HS-5 (cell line): ENCODE results near the gene TRAF1.

ENCODE experiments used
- DNase-seq: peaks from one replicate; pipeline ENCODE4 v3.0.0-alpha.2; 2012; ENCODE audit warnings: low read depth

Gene TRAF1

DNA sequence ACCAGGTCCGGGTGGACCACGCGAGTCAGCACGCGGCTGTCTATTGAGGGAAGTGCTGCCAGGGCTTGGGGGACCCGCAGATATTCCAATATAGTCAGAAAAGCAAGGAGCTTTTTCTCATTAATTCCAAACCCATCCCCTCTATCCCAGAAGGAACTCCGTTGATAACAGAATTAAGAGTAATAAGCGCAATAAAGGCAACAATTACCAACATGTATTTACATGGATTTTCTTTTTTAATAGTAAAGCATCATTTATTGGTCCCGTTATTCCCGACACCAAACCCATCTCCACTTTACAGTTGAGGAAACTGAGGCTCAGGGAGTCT, 57.3 kb downstream of the TRAF1 start:
- DNase-seq: no peak

DNA sequence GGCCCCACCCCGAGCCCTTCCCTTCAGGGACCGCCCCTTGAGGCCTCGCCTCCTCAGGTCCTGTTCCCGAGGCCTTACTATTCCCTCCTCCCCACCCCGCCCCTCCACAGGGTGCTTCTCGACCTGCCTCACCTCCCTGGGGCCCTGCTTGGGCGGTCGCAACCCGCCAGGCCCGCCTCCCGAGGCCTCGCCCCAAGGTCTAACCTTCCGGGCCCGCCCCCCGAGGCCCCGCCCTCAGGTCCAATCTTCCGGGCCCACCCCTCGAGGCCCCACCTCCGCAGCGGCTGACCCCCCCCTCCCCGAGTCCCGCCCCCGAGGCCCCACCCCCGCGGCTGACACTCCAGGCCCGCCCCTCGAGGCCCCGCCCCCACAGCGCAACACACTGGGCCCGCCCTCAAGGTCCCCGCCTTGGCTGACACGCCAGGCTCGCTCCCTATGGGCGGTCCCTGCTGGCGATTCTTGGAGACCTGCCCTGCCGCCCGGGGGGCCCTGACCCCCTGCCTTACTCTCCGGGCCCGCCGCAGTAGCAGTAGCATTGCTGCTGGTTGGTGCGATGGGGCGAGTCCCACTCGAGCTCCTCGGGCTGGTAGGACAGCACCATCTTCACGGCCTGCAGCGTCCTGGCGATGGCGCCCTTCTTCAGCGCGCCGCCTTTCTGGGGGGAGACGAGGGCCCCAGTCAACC, 57.8 kb downstream of the TRAF1 start:
- peak; percentile 80 for DNase-seq

DNA sequence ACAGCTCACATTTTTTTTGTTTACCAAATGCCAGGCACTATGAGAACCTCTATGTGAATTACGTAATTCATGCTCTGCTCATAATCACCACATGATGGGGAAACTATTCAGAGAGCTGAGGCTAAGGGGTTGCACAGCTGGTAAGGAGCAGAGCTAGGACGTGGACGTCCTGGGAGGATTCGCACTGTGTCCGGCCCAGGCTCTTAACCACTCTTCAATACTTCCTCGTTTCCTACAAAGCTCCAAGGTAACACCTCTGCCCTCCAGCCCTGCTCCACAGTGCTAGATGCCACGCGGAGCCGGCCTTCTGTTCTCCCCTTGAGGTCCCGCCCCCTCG, 58.3 kb downstream of the TRAF1 start:
- DNase-seq: no peak

DNA sequence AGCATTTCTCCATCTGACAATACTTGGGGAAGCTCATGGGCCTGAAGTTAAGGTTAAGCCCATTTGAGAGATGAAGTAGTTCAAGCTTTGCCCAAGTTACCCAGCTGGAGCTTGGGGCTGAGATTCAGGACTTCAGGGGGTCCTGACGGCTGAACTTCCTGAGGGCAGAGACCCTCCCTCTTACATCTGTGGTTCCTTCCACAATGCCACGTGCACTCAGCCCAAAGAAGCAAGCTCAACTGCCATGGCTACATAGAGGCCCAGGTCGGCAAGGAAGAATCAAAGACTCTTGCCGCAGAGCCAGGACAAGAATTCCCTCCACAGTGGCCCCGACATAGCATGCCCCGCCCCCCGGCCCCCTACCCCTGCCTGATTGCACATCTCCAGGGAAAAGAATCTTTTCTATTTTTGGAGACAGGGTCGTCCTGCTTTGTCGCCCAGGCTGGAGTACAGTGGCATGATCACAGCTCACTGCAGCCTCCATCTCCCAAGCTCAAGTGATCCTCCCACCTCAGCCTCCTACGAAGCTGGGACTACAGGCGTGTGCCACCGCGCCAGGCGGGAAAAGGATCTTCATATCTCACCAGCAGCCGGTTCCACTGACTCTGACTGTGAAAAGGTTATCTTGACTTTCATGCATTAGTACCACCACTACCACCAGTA, 58.8 kb downstream of the TRAF1 start:
- no peak for DNase-seq

DNA sequence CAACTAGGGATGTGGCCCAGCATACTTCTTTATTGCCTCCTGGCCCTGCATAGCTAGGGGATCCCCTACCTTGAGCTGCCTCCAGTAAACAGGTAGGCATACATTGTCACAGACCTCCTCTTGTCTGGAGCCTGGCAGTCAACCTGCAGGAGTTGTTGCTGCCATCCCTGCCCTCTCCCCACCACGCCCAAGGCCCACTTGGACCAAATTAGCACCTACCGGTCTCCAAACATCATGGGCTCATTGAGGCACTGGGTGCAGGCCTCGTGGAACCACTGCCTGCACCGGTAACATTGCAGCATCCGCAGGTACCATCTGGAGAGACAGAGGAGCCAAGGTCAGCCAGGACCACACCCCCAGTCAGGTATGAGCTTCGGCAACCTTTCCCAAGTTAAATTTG, 59.9 kb downstream of the TRAF1 start:
- DNase-seq: no peak

DNA sequence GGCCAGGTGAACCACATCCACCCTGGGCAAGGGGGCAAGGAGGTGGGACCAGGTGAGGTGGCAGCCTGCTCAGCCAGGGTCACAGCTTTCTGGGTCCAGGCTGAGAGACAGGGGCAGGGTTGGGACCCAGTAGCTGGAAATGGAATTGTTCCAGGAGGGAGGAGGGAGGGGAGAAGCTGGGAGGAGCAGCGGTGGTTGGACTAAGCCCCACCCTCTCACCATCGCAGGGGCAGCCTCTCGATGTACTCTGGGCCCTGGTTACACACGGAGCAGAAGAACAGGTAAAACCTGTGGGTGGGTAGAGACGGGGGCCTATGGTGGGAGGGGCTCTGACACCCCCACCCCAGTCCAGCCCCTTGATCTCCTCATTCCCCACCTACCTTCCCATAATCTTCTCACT, 60.8 kb downstream of the TRAF1 start:
- DNase-seq: no peak

DNA sequence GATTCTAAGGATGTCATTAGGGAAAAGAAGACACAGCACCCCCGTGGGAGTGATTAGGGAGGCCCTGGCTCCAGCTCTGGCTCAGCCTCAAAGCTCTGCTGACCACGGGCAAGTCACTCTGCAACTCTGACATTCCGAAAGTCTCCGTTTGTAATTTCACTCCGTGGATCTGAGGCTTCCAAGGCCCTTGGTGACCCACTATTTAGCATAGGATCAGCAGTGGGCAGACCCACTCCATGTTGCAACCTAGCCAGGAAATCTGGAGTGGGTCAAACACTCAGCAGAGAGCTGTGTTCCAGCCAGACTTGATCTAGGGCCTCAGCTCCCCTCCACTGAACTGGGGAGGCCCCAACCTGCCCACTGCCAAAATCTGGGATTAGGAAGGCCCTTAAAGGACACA, 61.4 kb downstream of the TRAF1 start:
- no peak for DNase-seq

DNA sequence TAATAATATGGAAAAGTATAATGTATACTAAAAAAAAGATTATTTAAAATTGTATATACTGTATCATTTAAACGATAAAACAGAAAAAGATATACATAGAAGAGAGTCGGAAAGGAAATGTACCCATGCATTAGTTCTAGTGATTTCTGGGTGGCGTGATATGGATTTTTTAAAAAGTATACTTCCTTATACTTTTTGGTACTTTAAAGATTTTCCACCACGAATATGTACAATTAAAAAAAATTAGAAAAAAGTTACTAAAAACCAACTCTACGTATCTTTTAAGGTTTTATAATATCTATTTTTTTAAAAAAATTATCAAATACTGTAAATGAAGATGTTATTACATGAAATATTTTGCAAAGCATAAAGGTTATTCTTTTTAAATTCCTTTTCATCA, 61.9 kb downstream of the TRAF1 start:
- DNase-seq: no peak

DNA sequence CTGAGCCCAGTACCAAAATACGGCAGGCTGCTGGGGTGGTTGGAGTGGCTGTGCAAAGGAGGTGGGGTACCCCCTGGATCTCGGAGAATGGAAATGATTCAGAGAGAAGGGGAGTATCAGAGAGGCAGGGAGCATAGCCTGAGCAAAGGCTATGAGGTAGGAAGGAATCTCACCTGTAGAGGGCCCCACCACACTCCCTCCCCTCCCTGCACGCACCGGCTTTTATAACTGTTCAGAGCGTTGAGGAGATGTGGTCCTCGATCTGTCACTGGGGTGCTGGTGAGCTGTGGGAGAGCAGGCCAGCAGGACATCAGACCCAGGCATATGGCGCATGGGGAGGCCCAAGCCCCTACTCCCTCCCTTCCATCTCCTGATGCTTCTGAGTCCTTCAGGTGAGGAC, 62.8 kb downstream of the TRAF1 start:
- no peak for DNase-seq

DNA sequence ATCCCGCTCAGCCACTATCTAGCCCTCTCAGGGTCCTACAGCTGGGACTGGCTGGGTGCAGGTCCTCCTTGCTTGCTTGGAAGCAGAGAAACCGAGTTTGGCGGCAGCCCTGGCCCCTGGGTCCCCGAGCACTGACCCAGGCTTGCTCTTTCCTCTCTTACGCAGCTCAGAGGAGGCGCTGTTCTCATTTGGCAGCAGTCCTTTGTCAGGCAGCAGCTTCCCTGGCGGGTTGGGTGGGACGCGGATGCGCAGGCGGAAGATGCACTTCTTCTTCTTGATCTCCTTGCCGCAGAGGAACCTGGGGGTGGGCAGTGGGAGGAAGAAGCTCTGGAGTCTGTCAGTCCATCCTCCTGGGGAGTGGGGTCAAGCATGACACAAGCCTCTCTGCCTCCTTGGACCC, 64.1 kb downstream of the TRAF1 start:
- DNase-seq: no peak

DNA sequence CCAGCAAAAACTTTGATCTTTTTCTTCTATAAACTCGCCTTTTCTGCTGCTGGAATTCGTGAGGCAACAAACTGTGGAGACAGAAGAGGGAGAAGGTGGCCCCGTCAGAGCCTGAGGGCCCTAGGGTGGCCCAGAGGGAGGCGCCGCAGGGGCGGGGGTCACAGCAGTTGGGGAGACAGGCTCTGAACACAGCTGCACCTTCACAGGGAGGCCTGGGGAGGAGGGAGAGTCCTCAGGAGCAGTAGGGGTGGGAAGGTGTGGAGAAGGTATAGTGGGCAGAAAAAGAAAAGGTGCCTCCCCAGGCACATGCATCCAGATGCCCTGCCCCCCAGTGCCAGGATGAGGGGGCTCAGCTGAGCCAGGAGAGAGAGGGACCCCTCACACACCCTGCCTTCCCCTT, 64.7 kb downstream of the TRAF1 start:
- DNase-seq: no peak

DNA sequence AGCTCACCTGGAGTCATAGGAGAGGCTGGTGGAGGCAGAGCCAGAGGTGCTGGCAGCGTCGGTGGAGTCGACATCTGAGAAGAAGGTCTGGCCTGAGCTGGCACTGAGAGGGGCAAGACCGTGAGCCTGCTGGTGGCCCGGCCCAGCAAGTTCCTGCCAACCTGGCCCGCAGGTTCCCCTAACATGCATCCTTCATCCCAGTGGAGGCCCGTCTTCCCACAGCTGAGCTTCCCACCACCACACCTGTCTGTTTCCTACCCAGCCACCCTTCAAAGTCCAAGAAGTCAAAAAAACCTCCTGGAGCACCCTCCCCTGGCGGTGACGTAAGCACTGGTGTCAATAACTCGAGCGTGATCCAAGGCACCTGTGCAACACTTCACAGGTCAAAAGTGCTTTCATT, 66.5 kb downstream of the TRAF1 start:
- DNase-seq: no peak

DNA sequence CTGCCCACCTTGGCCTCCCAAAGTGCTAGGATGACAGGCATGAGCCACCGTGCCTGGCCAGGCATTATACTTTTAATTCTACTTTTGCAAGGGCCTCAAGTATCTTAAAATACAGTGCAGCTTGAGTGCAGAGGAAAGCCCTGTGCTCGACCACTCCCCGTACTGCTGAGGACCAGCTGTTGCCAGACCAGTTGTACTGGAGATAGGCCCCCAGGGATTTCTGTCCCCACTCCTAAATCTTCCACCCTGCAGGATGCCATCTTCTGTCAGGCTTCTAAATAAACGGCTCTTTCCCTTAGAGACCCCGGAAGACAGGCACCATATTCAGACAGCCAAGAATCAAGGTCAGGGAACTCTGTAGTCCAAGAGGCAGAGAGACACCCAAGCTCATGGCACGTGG, 67.2 kb downstream of the TRAF1 start:
- no peak for DNase-seq

DNA sequence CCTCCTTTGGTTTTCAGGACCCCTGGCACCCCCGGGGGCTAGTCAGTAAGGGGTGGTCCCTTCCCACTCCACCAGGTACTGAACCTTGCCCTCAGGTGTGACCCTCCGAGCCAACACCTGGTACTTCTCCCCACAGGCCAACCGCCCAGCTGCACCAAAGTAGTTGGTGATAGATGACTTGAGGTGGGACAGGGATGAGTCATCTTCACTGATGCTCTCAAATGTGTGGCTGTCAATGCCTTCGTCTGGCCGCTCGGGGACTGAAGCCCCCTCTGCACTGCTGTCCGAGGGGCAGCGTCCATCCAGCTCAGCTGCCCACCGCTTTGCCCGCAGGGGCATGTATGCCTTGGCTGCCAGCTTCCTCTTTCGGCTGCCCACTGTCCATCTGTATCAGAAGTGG, 68.7 kb downstream of the TRAF1 start:
- DNase-seq: no peak

DNA sequence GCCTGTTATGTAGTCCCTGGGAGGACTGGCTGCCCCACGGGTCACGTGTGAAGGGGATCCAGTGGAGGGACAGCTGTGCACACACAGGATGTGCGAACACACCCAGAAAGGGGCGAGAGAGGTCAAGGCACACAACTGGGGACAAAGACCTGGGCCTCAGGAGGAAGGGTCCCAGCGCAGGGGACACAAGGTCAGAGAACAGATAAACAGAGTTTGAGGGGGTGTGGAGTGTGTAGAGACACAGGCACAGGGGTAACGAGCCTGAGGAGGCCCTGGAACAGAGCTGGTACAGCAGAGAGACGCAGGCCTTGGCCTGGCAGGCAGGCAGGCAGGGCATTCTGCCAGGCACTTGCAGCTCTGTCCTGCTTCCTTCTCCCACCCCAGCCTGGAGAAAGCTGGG, 69.1 kb downstream of the TRAF1 start:
- no peak for DNase-seq

DNA sequence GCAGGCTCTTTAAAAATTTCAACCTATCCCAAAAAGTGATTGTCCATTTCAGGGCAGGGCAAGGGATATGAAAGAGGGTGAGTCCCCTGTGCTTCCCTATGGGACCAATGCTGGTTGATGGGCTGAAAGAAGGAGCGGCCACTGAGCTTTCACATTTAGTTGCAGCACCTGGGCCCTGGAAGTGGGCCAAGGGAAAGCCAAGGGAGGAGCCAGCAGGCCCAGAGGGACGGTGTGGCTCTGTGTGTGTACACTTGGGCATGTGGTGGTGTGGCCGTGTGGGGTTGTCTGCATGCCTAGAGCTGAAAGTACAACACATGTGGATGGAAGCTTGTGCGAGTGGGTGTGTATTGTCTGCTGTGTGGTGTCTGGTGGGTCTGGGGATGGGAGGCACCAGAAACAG, 69.9 kb downstream of the TRAF1 start:
- DNase-seq: no peak

DNA sequence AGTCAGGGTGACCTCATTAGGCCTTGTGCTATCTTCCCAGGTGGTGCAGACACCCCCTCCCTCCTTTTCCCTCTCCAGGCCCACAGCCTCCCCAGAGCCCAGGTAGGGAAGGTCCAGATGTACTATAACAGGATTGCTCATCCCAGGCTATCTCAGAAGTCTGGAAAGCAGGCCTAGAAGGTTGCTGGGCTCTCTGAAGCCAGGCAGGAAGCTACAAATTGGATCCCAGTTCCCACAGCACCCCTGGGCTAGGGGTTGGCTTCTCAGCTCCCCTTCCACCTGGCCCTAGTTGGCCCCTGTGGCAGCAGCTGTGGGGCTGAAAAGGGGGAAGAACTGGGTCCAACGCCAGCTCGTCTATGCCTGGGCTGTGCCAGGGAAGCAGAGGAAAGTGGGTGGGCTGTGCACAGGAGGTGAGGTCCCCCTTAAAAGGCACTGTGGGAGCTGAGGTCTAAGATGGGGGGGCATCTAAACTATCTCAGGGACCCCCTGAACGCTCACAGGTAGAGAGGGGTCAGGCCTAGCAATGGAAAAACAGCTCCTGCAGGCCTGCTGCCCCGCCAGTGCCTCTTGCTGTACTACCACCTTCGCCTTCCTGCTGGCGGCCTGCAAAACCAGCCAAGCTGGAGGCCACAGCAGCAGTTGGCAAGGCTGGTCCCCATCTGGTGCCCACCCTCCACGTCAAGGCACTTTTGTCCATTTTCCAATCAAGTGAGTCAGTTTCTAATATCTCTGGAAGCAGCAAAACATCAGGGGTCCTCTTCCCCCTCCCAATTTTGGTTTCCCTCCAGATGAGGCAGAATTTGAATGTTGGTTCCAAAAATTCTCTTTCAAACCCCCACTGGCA, 70.5 kb downstream of the TRAF1 start:
- no peak for DNase-seq

DNA sequence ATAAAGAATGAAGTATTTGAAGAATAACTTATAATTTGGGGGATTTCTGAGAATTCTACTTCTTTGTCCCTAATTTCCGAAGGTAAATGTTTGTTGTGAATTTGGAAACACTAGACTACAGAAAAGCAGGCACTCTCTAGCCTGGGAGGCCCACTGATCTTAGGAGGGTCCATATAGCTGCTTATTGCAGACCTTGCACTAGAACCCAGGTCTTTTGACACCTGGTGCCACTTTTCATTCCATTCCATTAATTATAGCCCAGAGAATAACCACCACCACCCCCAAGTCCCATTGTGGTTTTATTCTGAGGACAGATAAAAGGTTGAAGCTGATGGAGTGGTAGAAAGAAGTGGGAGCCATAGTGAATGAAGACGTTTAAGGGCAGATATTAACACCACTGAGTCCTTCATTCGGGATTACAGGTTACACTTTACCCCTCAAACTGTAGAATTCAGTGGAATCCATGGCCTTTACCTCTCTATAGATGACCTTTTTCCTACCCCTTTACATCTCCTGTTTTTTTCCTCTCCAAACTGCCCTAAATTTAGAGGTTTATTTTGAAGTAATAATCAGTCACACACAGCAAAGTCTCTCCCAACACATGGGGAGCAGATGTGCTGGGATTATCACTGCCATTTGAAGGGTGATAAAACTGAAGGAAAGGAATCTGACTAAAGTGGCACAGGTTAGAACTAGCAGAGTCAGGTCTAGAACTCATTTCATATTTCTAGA, 71.8 kb downstream of the TRAF1 start:
- DNase-seq: no peak

DNA sequence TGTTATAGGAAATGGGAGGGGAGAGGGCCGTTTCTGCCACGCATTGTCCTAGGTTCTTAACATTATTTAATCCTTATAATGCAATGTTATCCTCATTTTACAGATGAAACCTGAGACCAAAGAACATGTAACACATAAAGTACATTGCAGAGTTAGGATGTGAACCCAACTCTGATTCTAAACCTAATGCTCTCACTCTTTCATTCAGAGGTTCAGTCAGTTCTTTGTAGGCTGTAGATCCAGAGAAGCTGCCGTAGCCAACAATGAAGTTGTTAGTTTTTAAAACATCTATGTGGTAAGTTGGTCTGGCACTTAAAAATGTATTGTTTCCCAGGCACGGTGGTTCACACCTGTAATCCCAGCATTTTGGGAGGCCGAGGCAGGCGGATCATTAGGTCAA, 73.4 kb downstream of the TRAF1 start:
- no peak for DNase-seq
